HuH-7.5 (cell line): ENCODE measurements around the gene MICAL2.

ENCODE experiments used
- DNase-seq: peaks from one replicate; pipeline ENCODE4 v3.0.0; 2011; ENCODE audit warnings: low spot score

MICAL2 gene

DNA sequence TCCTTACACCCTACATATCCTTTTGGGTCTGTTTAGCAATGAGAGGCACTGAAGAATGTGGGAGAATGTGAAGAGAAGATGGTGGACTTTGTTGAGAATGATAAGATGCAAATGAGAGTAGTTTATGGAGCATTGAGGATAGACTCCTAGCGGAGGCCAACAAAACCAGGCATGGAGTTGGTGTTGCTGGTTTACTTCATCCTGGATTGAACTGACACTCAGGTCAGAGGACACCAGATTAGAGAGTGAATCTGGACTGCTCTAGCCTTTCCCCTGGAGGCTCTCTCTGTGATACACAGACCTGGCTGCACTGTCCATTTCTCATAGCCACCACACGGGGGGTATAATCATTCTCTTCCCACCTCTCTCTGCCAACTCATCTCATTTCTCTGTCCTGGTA lies 98.7 kb downstream of the MICAL2 start:
- no peak for DNase-seq

DNA sequence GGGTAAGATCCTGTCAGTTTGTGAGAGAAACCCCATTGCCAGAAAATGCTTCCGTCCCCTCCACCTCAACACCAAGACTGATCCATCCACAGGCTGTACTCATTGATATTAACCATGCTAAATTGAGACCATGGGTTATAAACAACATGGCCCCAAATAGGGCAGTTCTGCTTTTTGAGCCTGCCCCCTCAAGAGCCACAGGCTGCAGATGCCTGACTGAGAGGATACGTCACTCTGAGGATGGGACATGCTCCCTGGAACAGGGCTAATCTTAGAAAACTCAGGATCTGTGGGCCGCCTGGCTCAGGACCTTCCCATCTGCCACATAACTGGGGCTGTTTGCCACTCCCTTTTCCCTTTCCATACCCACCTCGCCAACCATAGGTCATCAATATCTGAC lies 99.8 kb downstream of the MICAL2 start:
- no peak for DNase-seq

DNA sequence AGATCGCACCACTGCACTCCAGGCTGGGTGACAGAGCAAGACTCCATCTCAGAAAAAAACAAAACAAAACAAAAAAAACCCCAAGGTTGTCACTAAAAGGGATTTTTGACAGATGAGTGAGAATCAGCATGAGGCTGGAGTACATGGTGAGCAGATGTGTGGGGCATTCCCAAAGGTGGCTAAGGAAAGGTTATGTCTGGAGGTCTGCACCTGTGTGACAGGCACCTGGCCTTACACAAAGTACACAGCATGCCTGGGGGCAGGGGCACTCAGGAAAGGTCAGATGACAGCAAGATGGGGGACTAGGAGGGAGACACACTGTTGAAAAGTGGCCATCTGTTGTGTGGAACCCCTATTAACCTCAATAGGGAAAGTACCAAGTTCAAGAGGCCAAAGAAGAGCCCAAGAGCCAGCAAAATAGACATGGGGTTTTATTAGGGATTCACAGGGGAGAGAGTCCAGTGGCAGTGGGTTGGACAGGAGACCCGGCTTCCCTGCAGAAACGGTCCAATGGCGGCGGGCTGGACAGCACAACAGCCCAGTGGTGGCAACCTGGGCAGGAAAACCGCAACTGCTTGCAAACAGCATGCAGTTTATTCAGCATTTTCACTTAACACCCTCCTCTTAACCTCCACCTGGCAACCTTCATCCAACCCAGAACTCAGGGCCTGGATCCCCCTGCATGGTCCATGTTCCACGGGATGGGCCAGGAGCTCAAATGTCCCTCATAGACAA lies 101.1 kb downstream of the MICAL2 start:
- DNase-seq, result no peak

DNA sequence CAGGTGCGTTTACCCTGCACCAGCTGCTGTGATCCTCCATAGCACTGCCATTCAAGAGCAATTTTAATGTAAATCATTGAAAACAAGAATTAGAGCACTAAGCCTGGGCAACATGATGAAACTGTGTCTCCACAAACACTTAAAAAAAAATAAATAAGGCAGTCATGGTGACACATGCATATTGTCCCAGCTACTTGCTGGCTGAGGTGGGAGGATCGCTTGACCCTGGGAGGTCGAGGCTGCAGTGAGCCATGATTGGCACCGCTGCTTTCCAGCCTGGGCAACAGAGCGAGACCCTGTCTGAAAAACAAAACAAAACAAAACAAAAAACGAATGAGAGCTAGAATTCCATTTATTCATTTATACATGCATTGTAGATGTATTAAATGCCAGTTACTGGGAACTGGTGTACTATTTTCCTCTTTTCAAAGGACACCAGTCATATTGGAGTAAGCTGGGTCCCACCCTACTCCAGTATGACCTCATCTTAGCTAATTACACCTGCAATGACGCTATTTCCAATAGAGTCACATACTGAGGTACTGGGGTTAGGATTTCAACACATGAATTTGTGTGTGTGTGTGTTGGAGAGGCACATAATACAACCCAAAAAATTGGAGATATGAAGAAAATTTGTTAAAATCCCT lies 101.9 kb downstream of the MICAL2 start:
- DNase-seq, result no peak

GRCh38 chr11:12212821-12213185 lies 102.4 kb downstream of the MICAL2 start:
- no peak for DNase-seq

DNA sequence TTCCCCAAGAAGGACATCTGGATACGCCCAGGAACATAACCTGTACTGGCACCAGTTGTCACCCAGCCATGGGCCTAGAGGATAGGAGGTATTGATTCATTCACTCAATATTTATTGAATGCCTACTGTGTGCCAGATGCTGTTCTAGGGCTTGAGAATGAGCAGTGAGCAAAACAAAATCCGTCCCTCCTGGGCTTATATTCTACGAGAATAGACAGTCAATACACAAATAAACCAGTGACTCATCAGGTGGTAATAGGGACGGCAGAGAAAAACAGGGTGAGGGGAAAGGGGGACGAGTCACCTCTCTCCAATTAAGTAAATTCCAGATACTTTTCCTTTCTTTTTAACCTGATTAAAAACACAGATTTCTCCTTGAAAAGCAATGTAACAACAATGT lies 103.5 kb downstream of the MICAL2 start:
- no peak for DNase-seq

DNA sequence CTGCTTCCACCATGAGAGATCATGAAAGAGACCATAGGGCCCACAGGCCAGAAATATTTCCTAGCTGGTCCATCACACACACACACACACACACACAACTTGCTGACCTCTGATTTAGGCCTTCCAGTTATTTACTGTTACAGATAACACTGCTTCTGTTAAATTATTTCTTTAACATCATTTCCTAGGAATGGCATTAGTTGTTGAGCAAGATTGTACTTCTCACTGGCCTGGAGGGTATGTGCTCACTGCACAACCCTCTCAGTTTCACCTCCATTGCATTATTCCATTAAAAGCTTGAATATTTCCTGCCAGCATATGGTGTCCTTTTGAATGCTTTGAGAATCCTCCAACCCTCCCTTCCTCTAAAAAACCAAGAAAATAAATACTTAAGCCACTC lies 104.4 kb downstream of the MICAL2 start:
- DNase-seq, result no peak

DNA sequence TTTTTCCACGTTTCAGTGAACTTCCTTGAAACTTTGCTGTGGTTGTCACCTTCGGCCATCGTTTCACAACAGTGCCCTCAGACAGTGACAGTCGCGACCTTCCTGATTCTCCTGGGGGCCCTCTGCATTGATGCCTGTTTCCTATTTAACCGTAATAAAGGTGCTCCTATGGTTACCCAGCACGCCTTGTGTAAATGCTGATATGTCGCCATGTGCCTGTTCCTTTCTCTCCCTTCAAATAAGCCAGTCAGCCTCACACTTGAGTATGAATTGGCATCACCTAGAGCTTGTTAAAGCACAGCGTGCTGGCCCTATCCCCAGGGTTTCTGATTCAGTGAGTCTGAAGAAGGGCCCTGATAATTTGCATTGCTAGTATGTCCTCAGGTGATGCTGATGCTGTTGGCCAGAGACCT lies 104.8 kb downstream of the MICAL2 start:
- no peak for DNase-seq

DNA sequence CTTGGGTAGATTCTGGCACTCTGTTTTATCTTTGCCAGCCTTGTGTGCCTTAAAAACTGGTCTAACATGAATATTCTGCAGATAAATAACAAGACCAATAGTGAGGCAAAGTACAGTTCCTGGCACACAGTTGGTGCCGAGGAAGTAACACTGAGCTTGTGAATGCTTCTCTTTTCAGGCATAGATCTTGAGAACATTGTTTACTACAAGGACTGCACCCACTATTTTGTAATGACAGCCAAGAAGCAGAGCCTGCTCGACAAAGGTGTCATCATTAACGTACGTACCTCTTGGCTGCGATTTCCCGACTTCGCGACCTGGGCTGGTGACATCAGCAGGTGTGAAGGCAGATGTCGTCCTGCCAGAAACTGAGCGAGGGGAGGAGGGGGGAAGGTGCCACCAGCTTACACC lies 105.7 kb downstream of the MICAL2 start:
- DNase-seq, result no peak

- DNase-seq, result no peak
Observed at GRCh38 chr11:12216671-12217374, 106.4 kb downstream of the MICAL2 start.

- DNase-seq, result no peak
Observed at GRCh38 chr11:12217879-12218278, 107.5 kb downstream of the MICAL2 start.

GRCh38 chr11:12218909-12219308 lies 108.5 kb downstream of the MICAL2 start:
- DNase-seq, result peak; percentile 67

GRCh38 chr11:12219757-12220156 lies 109.4 kb downstream of the MICAL2 start:
- no peak for DNase-seq

DNA sequence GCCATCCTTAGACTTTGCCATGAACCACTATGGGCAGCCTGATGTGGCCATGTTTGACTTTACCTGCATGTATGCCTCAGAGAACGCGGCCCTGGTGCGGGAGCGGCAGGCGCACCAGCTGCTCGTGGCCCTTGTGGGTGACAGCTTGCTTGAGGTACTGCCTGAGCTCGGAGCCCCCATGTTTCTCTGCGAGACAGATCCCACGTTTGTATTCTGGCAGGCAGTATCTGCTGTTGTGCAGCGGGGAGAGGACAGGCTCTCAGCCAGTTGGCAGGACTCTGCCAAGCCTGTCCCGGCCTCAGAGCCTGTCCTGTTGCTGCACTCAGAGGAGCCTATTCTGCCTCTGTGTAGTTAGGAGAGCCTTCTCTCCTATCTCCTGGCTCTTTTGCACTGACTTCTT lies 109.9 kb downstream of the MICAL2 start:
- no peak for DNase-seq

DNA sequence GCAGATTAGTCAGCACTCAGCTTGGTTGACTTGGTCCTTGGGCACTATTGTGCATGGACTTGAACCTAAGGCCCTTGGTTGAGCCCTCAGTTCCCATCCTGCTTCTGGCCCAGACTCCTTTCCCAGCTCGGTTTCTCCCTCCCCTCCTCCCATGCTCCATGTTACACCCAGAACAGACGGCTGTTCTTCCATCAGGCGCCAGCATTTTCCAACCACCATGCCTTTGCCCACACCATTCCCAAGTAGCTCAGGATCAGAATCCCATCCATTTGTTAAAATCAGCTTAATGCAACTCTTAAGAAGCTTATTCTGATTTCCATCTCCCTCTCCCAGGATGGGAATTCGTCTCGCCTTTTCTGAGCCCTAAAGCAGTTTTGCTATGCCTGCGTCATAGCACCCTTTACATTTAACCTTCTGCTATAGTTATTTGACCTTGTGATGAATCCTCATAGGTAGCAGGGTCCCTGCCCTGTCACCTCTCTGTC lies 110.7 kb downstream of the MICAL2 start:
- no peak for DNase-seq

GRCh38 chr11:12222055-12222792 lies 111.8 kb downstream of the MICAL2 start:
- DNase-seq, result no peak

DNA sequence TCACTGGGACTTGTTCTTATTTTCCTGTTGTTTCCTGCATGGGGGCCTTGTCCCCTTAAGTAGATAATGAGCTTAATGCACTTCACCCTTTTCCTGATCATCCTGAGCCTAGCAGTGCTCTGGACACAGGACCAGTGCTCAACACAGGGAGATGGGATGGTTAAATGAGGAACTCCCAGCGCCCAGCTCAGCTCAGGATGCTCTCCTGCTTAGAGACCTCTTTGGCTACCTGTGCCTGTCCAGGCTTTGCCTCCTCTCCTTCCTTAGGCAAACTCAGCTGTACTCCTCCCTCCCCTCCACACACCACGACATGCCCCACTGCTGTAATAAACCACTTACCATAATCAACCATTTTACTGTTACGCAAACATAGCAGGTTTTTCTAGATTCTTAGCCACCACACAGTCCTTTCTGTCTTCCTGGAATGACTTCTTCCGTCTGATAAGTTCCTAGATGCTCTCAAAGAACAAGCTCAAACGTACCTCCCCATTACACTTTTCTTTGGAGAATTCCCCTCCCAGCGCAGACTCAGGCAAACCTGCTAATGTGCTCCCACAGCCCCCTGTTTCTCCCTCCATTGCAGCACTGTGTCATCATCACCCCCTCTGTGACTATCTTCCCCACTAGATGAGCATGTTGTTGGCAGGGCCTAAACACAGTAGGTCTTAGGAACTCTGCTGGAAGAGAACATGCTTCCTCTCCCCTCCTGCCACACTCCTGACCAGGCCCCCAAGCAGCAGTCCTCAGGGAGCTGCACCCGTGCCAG lies 113.6 kb downstream of the MICAL2 start:
- DNase-seq, result no peak

GRCh38 chr11:12224537-12224893 lies 114.1 kb downstream of the MICAL2 start:
- DNase-seq, result no peak

GRCh38 chr11:12225046-12225739 lies 114.8 kb downstream of the MICAL2 start:
- no peak for DNase-seq

GRCh38 chr11:12226093-12226492 lies 115.7 kb downstream of the MICAL2 start:
- no peak for DNase-seq
